Endothelial cell of umbilical vein (primary cell): ENCODE data around the gene CHTF8. TPM values are rescaled to one million over a fixed set of nuclear protein-coding genes. Genes with fewer than 3 reads are reported as not detected.

ENCODE experiments used
- BruUV-seq: library from RNA; stranded (reverse); fragments of 400-500 nt; replicated peaks from 2 replicates; lab custom pipeline; 2021; lab: Mats Ljungman, UMichigan
- CTCF ChIA-PET: fragments of 300-600, 350-600 bp; sonication (Branson Sonifier 250); formaldehyde crosslinking; loops from one replicate; lab custom pipeline; 2021; ENCODE audit warnings: antibody characterized with exemption, inconsistent platforms; lab: Charles Lee
- POLR2A ChIA-PET: fragments of 300-600, 350-600 bp; sonication (Branson Sonifier 250); formaldehyde crosslinking; loops from one replicate; lab custom pipeline; 2021; ENCODE audit warnings: antibody characterized with exemption, inconsistent platforms; lab: Charles Lee
- DNase-seq: peaks from one replicate; pipeline ENCODE4 v3.0.0-alpha.2; 2011; ENCODE audit warnings: low read depth, low spot score
- FAIRE-seq: peaks from 2 replicates; lab custom pipeline; 2011; peaks lifted over from hg19 to GRCh38; lab: Jason Lieb, UNC
- H2AFZ ChIP-seq: 2 replicates; pipeline ENCODE4 v1.6.0; 2012; ENCODE audit warnings: low read depth, low read length, control low read depth, inconsistent platforms
- H3K27ac ChIP-seq: 2 replicates; pipeline ENCODE4 v1.5.1; 2011; ENCODE audit warnings: low read depth, mild to moderate bottlenecking, control low read depth, low read length, moderate library complexity; ENCODE audit not compliant: insufficient read depth
- H3K27me3 ChIP-seq, 2 experiments: 2 replicates each; pipeline versions ENCODE4 v1.6.0 to v1.6.1; 2011; ENCODE audit warnings: low read length in 2 of 2, mixed read lengths in 1 of 2; ENCODE audit not compliant: control insufficient read depth in 2 of 2, insufficient read depth in 2 of 2
- H3K36me3 ChIP-seq, 2 experiments: 2 replicates in 1 of 2; 3 replicates in 1 of 2; pipeline ENCODE4 v1.5.1; 2011; ENCODE audit warnings: low read length in 2 of 2, mild to moderate bottlenecking in 1 of 2, moderate library complexity in 1 of 2; ENCODE audit not compliant: control insufficient read depth in 2 of 2, insufficient read depth in 2 of 2; ENCODE audit errors: extremely low read depth in 1 of 2
- H3K4me1 ChIP-seq: 3 replicates; pipeline ENCODE4 v1.5.1; 2011; ENCODE audit warnings: mild to moderate bottlenecking, low read length; ENCODE audit not compliant: control insufficient read depth, insufficient read depth; ENCODE audit errors: extremely low read depth
- H3K4me2 ChIP-seq: 2 replicates; pipeline ENCODE4 v1.6.1; 2011; ENCODE audit warnings: low read length, control low read depth, mixed read lengths; ENCODE audit not compliant: insufficient read depth
- H3K4me3 ChIP-seq, 3 experiments: fragments of 200-600 bp in 1 of 3; sonication (generic), shearing (Covaris generic) in 1 of 3; replicated peaks in 1 of 3; 2 replicates each; pipeline ENCODE4 v1.5.1; 2011 to 2016; ENCODE audit warnings: control low read depth in 3 of 3, low read length in 3 of 3, mild to moderate bottlenecking in 2 of 3, inconsistent platforms in 1 of 3, low read depth in 1 of 3, moderate library complexity in 1 of 3; ENCODE audit not compliant: insufficient read depth in 1 of 3
- H3K79me2 ChIP-seq: 2 replicates; pipeline ENCODE4 v1.6.0; 2012; ENCODE audit warnings: low read length, inconsistent platforms; ENCODE audit not compliant: control insufficient read depth, insufficient read depth
- H3K9ac ChIP-seq: replicated peaks from 2 replicates; pipeline ENCODE3; 2011; ENCODE audit warnings: low read length, control low read depth; ENCODE audit not compliant: insufficient read depth; ENCODE audit errors: extremely low read depth
- H3K9me1 ChIP-seq: replicated peaks from 3 replicates; pipeline ENCODE4 v1.6.0; 2011; ENCODE audit warnings: mild to moderate bottlenecking, low read length; ENCODE audit not compliant: control insufficient read depth, insufficient read depth; ENCODE audit errors: extremely low read depth
- H3K9me3 ChIP-seq: replicated peaks from 2 replicates; pipeline ENCODE4 v1.5.1; 2012; ENCODE audit warnings: low read length, inconsistent platforms; ENCODE audit not compliant: control insufficient read depth, insufficient read depth
- H4K20me1 ChIP-seq: replicated peaks from 2 replicates; pipeline ENCODE3; 2011; ENCODE audit warnings: mild to moderate bottlenecking, low read length; ENCODE audit not compliant: control insufficient read depth, insufficient read depth; ENCODE audit errors: extremely low read depth
- EZH2 ChIP-seq: IDR thresholded peaks from 2 replicates; pipeline ENCODE4 v1.6.1; 2012; ENCODE audit warnings: borderline replicate concordance, low read depth, mild to moderate bottlenecking, moderate library complexity, low read length, inconsistent platforms; ENCODE audit not compliant: severe bottlenecking
- FOS ChIP-seq: IDR thresholded peaks from 2 replicates; pipeline ENCODE4 v1.6.1; 2011; ENCODE audit warnings: mild to moderate bottlenecking, low read length, moderate library complexity, borderline replicate concordance; ENCODE audit not compliant: insufficient read depth
- GATA2 ChIP-seq: IDR thresholded peaks from 2 replicates; pipeline ENCODE4 v1.7.0; 2011; ENCODE audit warnings: low read depth, mild to moderate bottlenecking, moderate library complexity, mixed read lengths, low read length; ENCODE audit not compliant: insufficient read length, insufficient read depth
- JUN ChIP-seq: IDR thresholded peaks from 2 replicates; pipeline ENCODE4 v1.6.1; 2011; ENCODE audit warnings: borderline replicate concordance, low read depth; ENCODE audit not compliant: insufficient read length, insufficient read depth
- MYC ChIP-seq: IDR thresholded peaks from one replicate; pipeline ENCODE4 v1.6.1; 2011; ENCODE audit warnings: mild to moderate bottlenecking, low read depth, low read length
- POLR2A ChIP-seq: IDR thresholded peaks from 2 replicates; pipeline ENCODE4 v1.6.1; 2012; ENCODE audit warnings: low read depth, mild to moderate bottlenecking, control low read depth, low read length
- POLR2AphosphoS5 ChIP-seq: IDR thresholded peaks from 2 replicates; pipeline ENCODE4 v1.6.1; 2012; ENCODE audit warnings: low read depth, mild to moderate bottlenecking, control low read depth, low read length, moderate library complexity; ENCODE audit not compliant: insufficient read depth
- dilution Hi-C: fragments of 300-500 bp; cut with MboI; formaldehyde crosslinking; loops from one replicate; pipeline ENCODE4 v1.15.0; 2019; ENCODE audit warnings: low sequenced_read_pairs; ENCODE audit not compliant: extremely low pct_ligation_motif_present
- intact Hi-C: fragments of 100-400 bp; cut with micrococcal nuclease; formaldehyde crosslinking; loops from one replicate; pipeline ENCODE4 v1.10.0; 2022
- polyA plus RNA-seq, 4 experiments: library from polyadenylated mRNA; depleted of rRNA in 3 of 4; stranded (reverse) in 3 of 4; unstranded in 1 of 4; fragments of >200 nt; gene quantifications; 2 replicates each; pipeline versions ENCODE4 v1.2.1 to v1.2.3, GENCODE V29; 2011 to 2012; ENCODE audit warnings: missing spikeins in 1 of 4
- total RNA-seq: library from RNA; stranded (reverse); gene quantifications from 2 replicates; pipeline ENCODE4 v1.2.3, GENCODE V29; 2021
- TF ChIP-seq, protein P1 (sequence below), 2 donors: IDR thresholded peaks; 1 replicate in 1 of 2; 2 replicates in 1 of 2; pipeline ENCODE4 v1.5.1; 2011; ENCODE audit warnings: low read length in 2 of 2, mild to moderate bottlenecking in 2 of 2, moderate library complexity in 2 of 2, control low read depth in 1 of 2, inconsistent platforms in 1 of 2, low read depth in 1 of 2; ENCODE audit not compliant: insufficient read depth in 1 of 2; ENCODE audit errors: extremely low read depth in 1 of 2
- TF ChIP-seq, protein P2 (sequence below): IDR thresholded peaks from 2 replicates; pipeline ENCODE4 v1.6.1; 2011; ENCODE audit not compliant: insufficient read depth, insufficient read length

CHTF8 gene
- total and polyA plus RNA-seq, 2 donors (not counting 3 experiments of a cell fraction or from before 2014, with no cell fraction given) = 128 to 131 TPM

DNA sequence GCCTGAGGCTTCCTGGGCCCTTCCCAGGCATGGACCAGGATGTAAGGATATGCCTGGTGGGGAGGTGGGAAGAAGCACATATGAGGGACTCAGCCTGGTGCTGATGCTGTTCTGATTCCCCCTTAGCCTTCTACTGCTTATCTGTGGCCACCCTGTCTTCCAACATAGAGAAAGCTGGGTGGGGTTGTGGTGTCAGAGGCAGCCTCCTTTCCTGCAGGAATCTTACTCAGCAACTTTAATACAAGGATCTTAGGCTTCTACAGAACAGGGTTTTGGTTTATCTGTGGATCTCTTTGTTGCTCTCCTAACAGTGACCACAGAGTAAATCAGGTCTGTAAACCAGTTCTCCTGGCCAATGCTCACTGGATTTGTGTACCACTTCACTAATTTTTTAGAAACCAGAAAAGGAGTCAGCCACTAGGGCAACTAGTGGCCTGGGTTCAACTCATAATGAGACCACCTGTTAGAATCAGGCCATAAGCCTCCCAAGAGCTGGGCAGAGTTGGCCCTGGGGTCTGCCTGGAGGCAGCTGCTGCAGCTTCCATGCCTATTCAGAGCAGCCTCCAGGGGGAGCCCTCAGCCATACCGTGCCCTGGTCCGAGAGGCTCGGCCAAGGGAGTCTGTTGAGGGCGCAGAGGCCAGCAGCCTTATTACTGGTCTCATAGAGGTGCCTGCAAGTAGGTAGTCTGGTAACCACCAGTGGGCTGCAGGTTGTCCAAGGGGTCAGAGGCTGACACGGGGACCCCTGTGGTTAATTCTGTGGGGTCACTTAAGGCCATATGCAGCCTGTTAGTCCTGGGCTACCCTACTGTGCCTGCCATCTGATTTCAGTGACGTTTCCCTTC is 19.9 kb downstream of the CHTF8 start:
- H3K9ac ChIP-seq = no peak overlapping the region
- no TSS peak for BruUV-seq
- H3K27me3 ChIP-seq = no peaks in the 10 kb centered on the region
- H4K20me1 ChIP-seq = peaks cover under 1% of the 10 kb centered on the region
- H2AFZ ChIP-seq = no peak overlapping the region
- DNase-seq (peak; percentile 52), FAIRE-seq (peak; percentile 91)
- POLR2A ChIA-PET = no interaction called here
- H3K36me3 ChIP-seq = peaks cover 0 to 5% of the 10 kb centered on the region in 2 experiments
- peaks cover 18% of the 10 kb centered on the region for H3K4me1 ChIP-seq
- no peak for TF ChIP-seq POLR2AphosphoS5
- TF ChIP-seq, protein P1, sequence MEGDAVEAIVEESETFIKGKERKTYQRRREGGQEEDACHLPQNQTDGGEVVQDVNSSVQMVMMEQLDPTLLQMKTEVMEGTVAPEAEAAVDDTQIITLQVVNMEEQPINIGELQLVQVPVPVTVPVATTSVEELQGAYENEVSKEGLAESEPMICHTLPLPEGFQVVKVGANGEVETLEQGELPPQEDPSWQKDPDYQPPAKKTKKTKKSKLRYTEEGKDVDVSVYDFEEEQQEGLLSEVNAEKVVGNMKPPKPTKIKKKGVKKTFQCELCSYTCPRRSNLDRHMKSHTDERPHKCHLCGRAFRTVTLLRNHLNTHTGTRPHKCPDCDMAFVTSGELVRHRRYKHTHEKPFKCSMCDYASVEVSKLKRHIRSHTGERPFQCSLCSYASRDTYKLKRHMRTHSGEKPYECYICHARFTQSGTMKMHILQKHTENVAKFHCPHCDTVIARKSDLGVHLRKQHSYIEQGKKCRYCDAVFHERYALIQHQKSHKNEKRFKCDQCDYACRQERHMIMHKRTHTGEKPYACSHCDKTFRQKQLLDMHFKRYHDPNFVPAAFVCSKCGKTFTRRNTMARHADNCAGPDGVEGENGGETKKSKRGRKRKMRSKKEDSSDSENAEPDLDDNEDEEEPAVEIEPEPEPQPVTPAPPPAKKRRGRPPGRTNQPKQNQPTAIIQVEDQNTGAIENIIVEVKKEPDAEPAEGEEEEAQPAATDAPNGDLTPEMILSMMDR (IDR thresholded peaks at IDR 0.05; ENCODE audit: extremely low read depth in 1 of 2, insufficient read depth in 1 of 2, low read depth in 1 of 2, low read length in 2 of 2) = peak; percentile 90
- H3K9me1 ChIP-seq = no peaks in the 10 kb centered on the region
- no peaks in the 10 kb centered on the region for H3K79me2 ChIP-seq
- dilution Hi-C loops (no loop called here), intact Hi-C loops (loop anchor here (1.0 kb wide), 1 partner anchor 12 kb away; no protein-coding TSS in a partner anchor)
- H3K4me2 ChIP-seq = no peak overlapping the region
- H3K27ac ChIP-seq = no peak overlapping the region
- H3K4me3 ChIP-seq = no peak overlapping the region
- CTCF ChIA-PET = interaction anchor here (0.5 to 4.2 kb wide), 37 partner anchors 9 to 584 kb away, joined by 3 to 45 read pairs (median 4); partner anchors contain the start of genes CHTF8 and UTP4
- no peaks in the 10 kb centered on the region for H3K9me3 ChIP-seq

DNA sequence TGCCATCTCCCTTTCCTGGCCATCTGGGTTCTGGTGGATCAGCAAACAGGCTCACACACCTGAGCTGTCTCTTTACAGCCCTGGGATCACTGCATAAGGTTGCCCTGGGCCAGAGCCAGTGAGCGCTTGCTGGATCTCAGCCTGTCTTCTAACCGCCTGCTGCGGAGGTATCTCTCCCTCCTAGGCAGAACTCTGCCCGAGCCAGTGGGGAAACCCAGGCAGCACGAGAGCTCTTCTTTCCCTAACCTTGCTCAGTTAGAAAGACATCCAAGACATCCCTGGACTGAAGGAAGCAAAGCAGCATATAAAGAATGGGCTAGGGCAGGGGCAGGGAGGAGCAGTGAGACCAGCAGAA is 20.5 kb downstream of the CHTF8 start:
- no peak overlapping the region for H3K4me3 ChIP-seq
- no peak overlapping the region for H2AFZ ChIP-seq
- no peak for TF ChIP-seq POLR2A
- TF ChIP-seq, protein P2, sequence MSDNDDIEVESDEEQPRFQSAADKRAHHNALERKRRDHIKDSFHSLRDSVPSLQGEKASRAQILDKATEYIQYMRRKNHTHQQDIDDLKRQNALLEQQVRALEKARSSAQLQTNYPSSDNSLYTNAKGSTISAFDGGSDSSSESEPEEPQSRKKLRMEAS = no peak
- no peak for TF ChIP-seq POLR2AphosphoS5
- TF ChIP-seq FOS = no peak
- no peak for TF ChIP-seq GATA2
- no peak for TF ChIP-seq MYC
- no peak for TF ChIP-seq EZH2
- TF ChIP-seq, protein P1 (IDR thresholded peaks at IDR 0.05; ENCODE audit: extremely low read depth in 1 of 2, insufficient read depth in 1 of 2, low read depth in 1 of 2, low read length in 2 of 2) = no peak
- no peak for TF ChIP-seq JUN
- DNase-seq (no peak), FAIRE-seq (no peak)
- no peaks in the 10 kb centered on the region for H3K27me3 ChIP-seq
- no peak overlapping the region for H3K4me2 ChIP-seq
- ChIA-PET CTCF (interaction anchor here (1.1 to 4.2 kb wide), 8 partner anchors 10 to 265 kb away, joined by 3 to 45 read pairs (median 14); no protein-coding TSS in a partner anchor), POLR2A (no interaction called here)
- no peak overlapping the region for H3K27ac ChIP-seq
- H3K36me3 ChIP-seq = peaks cover 0 to 5% of the 10 kb centered on the region in 2 experiments
- no peaks in the 10 kb centered on the region for H3K9me3 ChIP-seq
- intact Hi-C loops (loop anchor here (1.0 kb wide), 1 partner anchor 12 kb away; no protein-coding TSS in a partner anchor), dilution Hi-C loops (no loop called here)
- no peaks in the 10 kb centered on the region for H3K79me2 ChIP-seq
- no peaks in the 10 kb centered on the region for H3K9me1 ChIP-seq
- H3K4me1 ChIP-seq = peaks cover 19% of the 10 kb centered on the region
- no TSS peak for BruUV-seq
- H4K20me1 ChIP-seq = no peaks in the 10 kb centered on the region
- H3K9ac ChIP-seq = no peak overlapping the region
